ENCODE measurements around the gene PTPRE.

PTPRE gene

DNA sequence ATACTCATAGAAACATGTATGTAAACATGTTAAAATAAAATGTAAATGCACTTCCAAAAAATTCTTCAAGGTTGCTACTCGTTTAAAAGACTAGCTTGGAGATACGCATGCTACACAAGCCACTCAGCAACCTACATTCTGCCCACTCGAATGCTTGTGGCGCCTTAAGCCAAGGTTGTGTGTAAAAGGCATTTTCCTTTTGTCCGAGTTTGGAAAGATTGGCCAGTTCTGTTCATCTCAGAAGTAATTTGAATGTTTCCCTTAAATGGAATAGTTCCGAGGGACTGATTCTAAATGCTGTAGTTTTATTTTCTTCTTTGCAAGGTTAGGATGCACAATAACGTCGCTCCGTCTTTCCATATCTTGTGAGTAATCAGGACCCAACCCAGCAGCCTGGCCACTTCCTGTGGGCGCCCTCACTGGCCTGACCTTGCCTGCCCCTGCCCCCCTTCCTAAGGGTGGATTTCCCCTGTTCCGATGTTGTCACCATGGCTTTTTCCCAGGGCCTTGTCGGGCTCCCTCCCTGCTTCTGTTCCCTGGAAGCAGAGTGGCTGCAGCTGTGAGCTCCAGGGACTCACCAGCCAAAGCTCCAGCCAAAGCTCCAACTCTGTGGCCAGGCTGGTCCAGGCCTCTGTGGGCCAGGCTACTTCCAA is 70.6 kb downstream of the PTPRE start:
- H3K4me3 ChIP-seq (ENCODE audit: low read depth, low read length) = no peak overlapping the region
- TF ChIP-seq, protein P1, sequence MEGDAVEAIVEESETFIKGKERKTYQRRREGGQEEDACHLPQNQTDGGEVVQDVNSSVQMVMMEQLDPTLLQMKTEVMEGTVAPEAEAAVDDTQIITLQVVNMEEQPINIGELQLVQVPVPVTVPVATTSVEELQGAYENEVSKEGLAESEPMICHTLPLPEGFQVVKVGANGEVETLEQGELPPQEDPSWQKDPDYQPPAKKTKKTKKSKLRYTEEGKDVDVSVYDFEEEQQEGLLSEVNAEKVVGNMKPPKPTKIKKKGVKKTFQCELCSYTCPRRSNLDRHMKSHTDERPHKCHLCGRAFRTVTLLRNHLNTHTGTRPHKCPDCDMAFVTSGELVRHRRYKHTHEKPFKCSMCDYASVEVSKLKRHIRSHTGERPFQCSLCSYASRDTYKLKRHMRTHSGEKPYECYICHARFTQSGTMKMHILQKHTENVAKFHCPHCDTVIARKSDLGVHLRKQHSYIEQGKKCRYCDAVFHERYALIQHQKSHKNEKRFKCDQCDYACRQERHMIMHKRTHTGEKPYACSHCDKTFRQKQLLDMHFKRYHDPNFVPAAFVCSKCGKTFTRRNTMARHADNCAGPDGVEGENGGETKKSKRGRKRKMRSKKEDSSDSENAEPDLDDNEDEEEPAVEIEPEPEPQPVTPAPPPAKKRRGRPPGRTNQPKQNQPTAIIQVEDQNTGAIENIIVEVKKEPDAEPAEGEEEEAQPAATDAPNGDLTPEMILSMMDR (IDR thresholded peaks at IDR 0.05; ENCODE audit: borderline replicate concordance, insufficient read depth, low read depth, low read length) = no peak

DNA sequence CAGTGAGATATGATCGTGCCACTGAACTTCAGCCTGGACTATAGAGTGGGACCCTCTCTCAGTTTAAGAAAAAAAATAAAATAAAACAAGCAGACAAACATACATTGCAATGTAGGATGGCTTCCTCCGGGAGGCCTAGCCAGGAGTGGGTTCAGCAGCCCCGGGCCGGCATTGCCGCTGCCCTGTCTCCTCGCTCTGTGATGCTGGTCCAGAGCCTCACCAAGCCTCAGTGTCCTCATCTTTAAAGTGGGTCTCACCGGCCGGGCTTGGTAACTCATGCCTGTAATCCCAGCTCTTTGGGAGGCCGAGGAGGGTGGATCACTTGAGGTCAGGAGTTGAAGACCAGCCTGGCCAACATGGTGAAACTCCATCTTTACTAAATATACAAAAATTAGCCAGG is 71.6 kb downstream of the PTPRE start:
- TF ChIP-seq, protein P1 (IDR thresholded peaks at IDR 0.05; ENCODE audit: borderline replicate concordance, insufficient read depth, low read depth, low read length) = no peak
- H3K4me3 ChIP-seq (ENCODE audit: low read depth, low read length) = no peak overlapping the region

- TF ChIP-seq, protein P1 (IDR thresholded peaks at IDR 0.05; ENCODE audit: borderline replicate concordance, insufficient read depth, low read depth, low read length) = no peak
- no peak overlapping the region for H3K4me3 ChIP-seq (ENCODE audit: low read depth, low read length)
Measured at GRCh38 chr10:127979045-127979444, 72.1 kb downstream of the PTPRE start.

GRCh38 chr10:127979566-127979965 is 72.7 kb downstream of the PTPRE start:
- H3K4me3 ChIP-seq (ENCODE audit: low read depth, low read length) = no peak overlapping the region
- TF ChIP-seq, protein P1 (IDR thresholded peaks at IDR 0.05; ENCODE audit: borderline replicate concordance, insufficient read depth, low read depth, low read length) = no peak

GRCh38 chr10:127980898-127981297 is 74.0 kb downstream of the PTPRE start:
- TF ChIP-seq, protein P1 (IDR thresholded peaks at IDR 0.05; ENCODE audit: borderline replicate concordance, insufficient read depth, low read depth, low read length) = no peak
- no peak overlapping the region for H3K4me3 ChIP-seq (ENCODE audit: low read depth, low read length)

DNA sequence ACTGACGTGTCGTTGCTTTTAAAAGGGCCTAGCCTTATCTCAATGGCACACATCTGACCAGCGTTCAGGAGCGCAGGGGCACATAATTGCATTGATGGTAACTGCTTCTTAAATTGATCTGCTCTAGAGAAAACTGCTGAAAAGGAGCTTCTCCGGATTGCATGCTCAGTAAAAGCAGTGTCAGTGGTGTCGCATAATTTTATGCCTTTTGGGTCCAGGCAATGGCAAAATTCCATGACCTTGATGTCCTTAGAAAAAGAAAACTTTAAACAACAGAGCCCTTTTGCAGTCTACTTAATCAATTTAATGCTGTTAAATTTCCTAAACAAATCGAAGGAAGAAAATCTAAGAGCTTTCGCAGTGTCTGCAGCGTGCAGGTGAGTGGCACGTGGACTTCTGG is 75.7 kb downstream of the PTPRE start:
- no peak overlapping the region for H3K4me3 ChIP-seq (ENCODE audit: low read depth, low read length)
- TF ChIP-seq, protein P1 (IDR thresholded peaks at IDR 0.05; ENCODE audit: borderline replicate concordance, insufficient read depth, low read depth, low read length) = no peak

GRCh38 chr10:127983344-127984100 is 76.6 kb downstream of the PTPRE start:
- H3K4me3 ChIP-seq (ENCODE audit: low read depth, low read length) = no peak overlapping the region

More at GRCh38 chr10:127983344-127984100, 76.6 kb downstream of the PTPRE start:
- TF ChIP-seq, protein P1 (IDR thresholded peaks at IDR 0.05; ENCODE audit: borderline replicate concordance, insufficient read depth, low read depth, low read length) = no peak

All from GM12875 (cell line).